Spleen (tissue), 7 donors: Measurements from ENCODE around the gene CENPP.

Experiments used
- CTCF ChIP-seq, 11 experiments: fragments of 200-600 bp in 7 of 11; fragments of 450-650 bp in 4 of 11; sonication (generic) in 4 of 11; IDR thresholded peaks in 8 of 11; conservative IDR thresholded peaks in 3 of 11; 1 replicate in 7 of 11; 2 replicates in 4 of 11; pipeline versions ENCODE4 v1.4.0 to v1.8.0; 2016 to 2021; ENCODE audit warnings: antibody characterized with exemption in 11 of 11, inconsistent platforms in 4 of 11, mild to moderate bottlenecking in 1 of 11
- POLR2A ChIP-seq, 3 donors: fragments of 450-650 bp; IDR thresholded peaks; one replicate each; pipeline ENCODE4 v1.5.1; 2017; ENCODE audit warnings: antibody characterized with exemption in 3 of 3, mild to moderate bottlenecking in 1 of 3
- donor health status: DM: no; HTN: no; CAD: no; lungs with moderate emphysema.
- donor health status: DM: no; HTN: no; CAD: no.
- donor health status: DM: no; HTN: no; CAD: no.

DNA sequence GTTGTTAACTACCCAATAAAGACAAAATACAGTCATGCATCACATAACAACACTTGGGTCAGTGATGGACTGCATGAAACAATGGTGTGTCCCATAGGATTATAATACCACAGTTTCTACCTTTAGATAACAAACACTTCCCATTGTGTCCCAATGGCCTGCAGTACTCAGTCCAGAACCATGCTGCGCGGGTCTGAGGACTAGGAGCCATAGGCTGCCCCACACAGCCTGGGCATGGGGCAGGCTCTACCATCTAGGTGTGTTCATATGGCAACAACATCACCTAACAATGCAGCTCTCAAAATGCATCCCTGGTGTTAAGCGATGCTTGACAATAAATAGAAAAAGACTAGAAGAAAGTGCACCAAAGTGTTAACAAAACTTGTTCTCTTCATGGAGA lies 337.4 kb downstream of the CENPP start:
- TF ChIP-seq CTCF (IDR thresholded peaks at IDR 0.05 in 8 of 11, conservative IDR thresholded peaks at IDR 0.05 in 3 of 11): no peak
- TF ChIP-seq POLR2A (IDR thresholded peaks at IDR 0.05): no peak
